Keratinocyte (primary cell): Measurements from ENCODE around the gene IFT74. TPM values are rescaled to one million over a fixed set of nuclear protein-coding genes. Genes with fewer than 3 reads are reported as not detected.

Experiments
- DNase-seq: peaks from one replicate; pipeline ENCODE4 v3.0.0-alpha.2; 2011; ENCODE audit warnings: low read depth, missing footprints, low spot score
- FAIRE-seq: peaks from 2 replicates; lab custom pipeline; 2011; peaks lifted over from hg19 to GRCh38; lab: Jason Lieb, UNC
- H2AFZ ChIP-seq: 2 replicates; pipeline ENCODE4 v1.6.0; 2012; ENCODE audit warnings: low read length, control low read depth, inconsistent platforms; ENCODE audit not compliant: control insufficient read depth
- H3K27ac ChIP-seq: 2 replicates; pipeline ENCODE4 v1.5.1; 2011; ENCODE audit warnings: low read length; ENCODE audit not compliant: control insufficient read depth, insufficient read depth
- H3K27me3 ChIP-seq: 3 replicates; pipeline ENCODE4 v1.6.0; 2011; ENCODE audit warnings: low read length; ENCODE audit not compliant: control insufficient read depth, insufficient read depth; ENCODE audit errors: extremely low read depth
- H3K36me3 ChIP-seq, 2 experiments: 2 replicates in 1 of 2; 3 replicates in 1 of 2; pipeline ENCODE4 v1.5.1; 2011; ENCODE audit warnings: low read length in 2 of 2, mild to moderate bottlenecking in 1 of 2; ENCODE audit not compliant: control insufficient read depth in 2 of 2, insufficient read depth in 2 of 2; ENCODE audit errors: extremely low read depth in 1 of 2
- H3K4me1 ChIP-seq: 3 replicates; pipeline ENCODE4 v1.5.1; 2011; ENCODE audit warnings: low read length; ENCODE audit not compliant: control insufficient read depth, insufficient read depth; ENCODE audit errors: extremely low read depth
- H3K4me2 ChIP-seq: 3 replicates; pipeline ENCODE4 v1.6.0; 2011; ENCODE audit warnings: low read depth, low read length; ENCODE audit not compliant: control insufficient read depth, insufficient read depth; ENCODE audit errors: extremely low read depth
- H3K4me3 ChIP-seq, 3 experiments: fragments of 200-600 bp in 1 of 3; sonication (generic) in 1 of 3; 2 replicates in 2 of 3; 3 replicates in 1 of 3; pipeline ENCODE4 v1.5.1; 2011 to 2016; ENCODE audit warnings: low read length in 3 of 3, mild to moderate bottlenecking in 3 of 3, control low read depth in 2 of 3, inconsistent platforms in 1 of 3, low read depth in 1 of 3, mixed read lengths in 1 of 3, mixed run types in 1 of 3, moderate library complexity in 1 of 3; ENCODE audit not compliant: control insufficient read depth in 2 of 3, insufficient read depth in 2 of 3; ENCODE audit errors: extremely low read depth in 1 of 3
- H3K79me2 ChIP-seq: 2 replicates; pipeline ENCODE4 v1.6.0; 2012; ENCODE audit warnings: low read length; ENCODE audit not compliant: control insufficient read depth, insufficient read depth
- H3K9ac ChIP-seq: 3 replicates; pipeline ENCODE4 v1.6.0; 2011; ENCODE audit warnings: low read length; ENCODE audit not compliant: control insufficient read depth, insufficient read depth; ENCODE audit errors: extremely low read depth
- H3K9me1 ChIP-seq: 3 replicates; pipeline ENCODE4 v1.6.0; 2011; ENCODE audit warnings: low read length; ENCODE audit not compliant: control insufficient read depth, insufficient read depth; ENCODE audit errors: extremely low read depth
- H3K9me3 ChIP-seq: 2 replicates; pipeline ENCODE4 v1.5.1; 2012; ENCODE audit warnings: low read depth, low read length; ENCODE audit not compliant: control insufficient read depth
- H4K20me1 ChIP-seq: 3 replicates; pipeline ENCODE4 v1.6.0; 2011; ENCODE audit warnings: low read length; ENCODE audit not compliant: control insufficient read depth, insufficient read depth; ENCODE audit errors: extremely low read depth
- CTCF ChIP-seq, 3 experiments: IDR thresholded peaks in 1 of 3; conservative IDR thresholded peaks in 1 of 3; optimal IDR thresholded peaks in 1 of 3; 2 replicates in 2 of 3; 3 replicates in 1 of 3; pipeline versions ENCODE3 to v1.5.1; 2011; ENCODE audit warnings: low read length in 3 of 3, mild to moderate bottlenecking in 3 of 3, moderate library complexity in 2 of 3, control low read depth in 1 of 3, inconsistent platforms in 1 of 3; ENCODE audit not compliant: insufficient read depth in 2 of 3; ENCODE audit errors: extremely low read depth in 1 of 3
- EZH2 ChIP-seq: IDR thresholded peaks from one replicate; pipeline ENCODE4 v1.6.1; 2012; ENCODE audit warnings: inconsistent platforms, mild to moderate bottlenecking, low read length, moderate library complexity
- dilution Hi-C: fragments of 300-500 bp; cut with MboI; formaldehyde crosslinking; loops from one replicate; pipeline ENCODE4 v1.7.0; 2020; ENCODE audit warnings: low sequenced_read_pairs; ENCODE audit not compliant: extremely low pct_ligation_motif_present
- polyA plus RNA-seq, 5 experiments: library from polyadenylated mRNA; depleted of rRNA in 3 of 5; stranded (reverse) in 3 of 5; stranded (forward) in 1 of 5; unstranded in 1 of 5; fragments of >200 nt; gene quantifications; 1 replicate in 1 of 5; 2 replicates in 3 of 5; 3 replicates in 1 of 5; pipeline versions ENCODE4 v1.2.1 to v1.2.3, GENCODE V29; 2011 to 2012; ENCODE audit warnings: missing spikeins in 2 of 5, low read depth in 1 of 5, low replicate concordance in 1 of 5

Gene IFT74
- polyA plus RNA-seq, 1 donor (not counting 4 experiments of a cell fraction or from before 2014, with no cell fraction given) = 12.9 TPM

GRCh38 chr9:27073841-27074728, 117.9 kb downstream of the IFT74 start:
- DNase-seq = no peak
- peaks cover 0 to 2% of the 10 kb centered on the region in 2 experiments for H3K36me3 ChIP-seq
- H3K27ac ChIP-seq = no peak overlapping the region
- dilution Hi-C loops = no loop called here
- no peaks in the 10 kb centered on the region for H3K79me2 ChIP-seq
- no peak overlapping the region for H3K4me2 ChIP-seq
- no peak overlapping the region for H3K9ac ChIP-seq
- H3K9me3 ChIP-seq = no peaks in the 10 kb centered on the region
- H3K9me1 ChIP-seq = no peaks in the 10 kb centered on the region
- no peak overlapping the region for H2AFZ ChIP-seq
- FAIRE-seq = no peak
- H3K4me1 ChIP-seq = no peaks in the 10 kb centered on the region
- no peak overlapping the region for H3K4me3 ChIP-seq
- TF ChIP-seq CTCF (optimal IDR thresholded peaks at IDR 0.05 in 1 of 3, IDR thresholded peaks at IDR 0.05 in 1 of 3, conservative IDR thresholded peaks at IDR 0.05 in 1 of 3; ENCODE audit: extremely low read depth in 1 of 3, insufficient read depth in 2 of 3, low read length in 3 of 3) (no peak), EZH2 (no peak)
- H4K20me1 ChIP-seq = no peaks in the 10 kb centered on the region
- H3K27me3 ChIP-seq = no peaks in the 10 kb centered on the region

GRCh38 chr9:27078685-27079084, 122.5 kb downstream of the IFT74 start:
- no peak overlapping the region for H3K9ac ChIP-seq

More at GRCh38 chr9:27078685-27079084, 122.5 kb downstream of the IFT74 start:
- H3K9me3 ChIP-seq = no peaks in the 10 kb centered on the region
- H3K4me3 ChIP-seq = no peak overlapping the region
- no peak overlapping the region for H2AFZ ChIP-seq
- H3K9me1 ChIP-seq = no peaks in the 10 kb centered on the region
- no peaks in the 10 kb centered on the region for H3K27me3 ChIP-seq
- no peaks in the 10 kb centered on the region for H4K20me1 ChIP-seq
- H3K4me1 ChIP-seq = no peaks in the 10 kb centered on the region
- no peaks in the 10 kb centered on the region for H3K79me2 ChIP-seq
- TF ChIP-seq EZH2 (no peak), CTCF (optimal IDR thresholded peaks at IDR 0.05 in 1 of 3, IDR thresholded peaks at IDR 0.05 in 1 of 3, conservative IDR thresholded peaks at IDR 0.05 in 1 of 3; ENCODE audit: extremely low read depth in 1 of 3, insufficient read depth in 2 of 3, low read length in 3 of 3) (no peak)
- H3K36me3 ChIP-seq = peaks cover 0 to 2% of the 10 kb centered on the region in 2 experiments
- no peak overlapping the region for H3K27ac ChIP-seq
- dilution Hi-C loops = no loop called here
- no peak for DNase-seq
- H3K4me2 ChIP-seq = no peak overlapping the region
- no peak for FAIRE-seq
